HepG2 (cell line): Measurements from ENCODE around the gene ELP4. TPM values are rescaled to one million over a fixed set of nuclear protein-coding genes. Genes with fewer than 3 reads are reported as not detected.

ENCODE experiments used
- ATAC-seq: fragments of 200-7000 bp; cut with Tn5 transposase; 3 replicates; pipeline ENCODE4 v1.9.1; 2020; ENCODE audit warnings: mild to moderate bottlenecking, moderate library complexity
- BruUV-seq: library from RNA; stranded (reverse); fragments of 400-500 nt; replicated peaks from 2 replicates; lab custom pipeline; 2021; lab: Mats Ljungman, UMichigan
- CTCF ChIA-PET: fragments of 300-600 bp; formaldehyde crosslinking; extraction: SDS; loops from one replicate; lab custom pipeline; 2021; ENCODE audit warnings: low total read pairs, inconsistent platforms, low intra/inter-chr PET ratio; lab: Yijun Ruan, JAX
- POLR2A ChIA-PET: fragments of 350-600 bp; sonication (Branson Sonifier 250); formaldehyde crosslinking; loops from one replicate; lab custom pipeline; 2020; ENCODE audit warnings: antibody characterized with exemption, inconsistent platforms; lab: Yijun Ruan, JAX
- DNase-seq: peaks from one replicate; pipeline ENCODE4 v3.0.0-alpha.2; 2015; ENCODE audit warnings: low spot score
- FAIRE-seq: peaks from 3 replicates; lab custom pipeline; 2011; peaks lifted over from hg19 to GRCh38; lab: Jason Lieb, UNC
- H2AFZ ChIP-seq: one replicate; pipeline ENCODE4 v1.6.1; 2011; ENCODE audit warnings: low read length, inconsistent platforms
- H3K27ac ChIP-seq: fragments of 300-600 bp; 3 replicates; pipeline ENCODE4 v1.8.0; 2011; ENCODE audit warnings: mixed run types, mild to moderate bottlenecking, mixed read lengths, low read length, inconsistent platforms; ENCODE audit not compliant: insufficient read depth; ENCODE audit errors: extremely low read length
- H3K27me3 ChIP-seq, 2 experiments: fragments of 200-600 bp in 1 of 2; 2 replicates in 1 of 2; 3 replicates in 1 of 2; pipeline versions ENCODE4 v1.6.0 to v1.8.0; 2011; ENCODE audit warnings: low read length in 2 of 2, mild to moderate bottlenecking in 2 of 2, moderate library complexity in 2 of 2, inconsistent platforms in 1 of 2; ENCODE audit not compliant: insufficient read depth in 2 of 2, control insufficient read depth in 1 of 2
- H3K36me3 ChIP-seq, 2 experiments: fragments of 200-600 bp in 1 of 2; replicated peaks in 1 of 2; 2 replicates in 1 of 2; 3 replicates in 1 of 2; pipeline versions ENCODE4 v1.5.1 to v1.8.0; 2011; ENCODE audit warnings: low read length in 2 of 2, inconsistent platforms in 1 of 2; ENCODE audit not compliant: insufficient read depth in 2 of 2, control insufficient read depth in 1 of 2
- H3K4me1 ChIP-seq: 2 replicates; pipeline ENCODE4 v1.5.1; 2012; ENCODE audit warnings: low read length, inconsistent platforms; ENCODE audit not compliant: insufficient read depth
- H3K4me2 ChIP-seq: 2 replicates; pipeline ENCODE4 v1.6.0; 2011; ENCODE audit warnings: low read depth, low read length, inconsistent platforms
- H3K4me3 ChIP-seq, 3 experiments: fragments of 200-600 bp in 1 of 3; sonication (generic), shearing (Covaris generic) in 1 of 3; replicated peaks in 1 of 3; 2 replicates each; pipeline ENCODE4 v1.5.1; 2011 to 2016; ENCODE audit warnings: low read length in 3 of 3, inconsistent platforms in 2 of 3, low read depth in 2 of 3, mild to moderate bottlenecking in 2 of 3, control low read depth in 1 of 3, mixed read lengths in 1 of 3; ENCODE audit not compliant: insufficient read depth in 1 of 3
- H3K79me2 ChIP-seq: one replicate; pipeline ENCODE4 v1.6.1; 2011; ENCODE audit warnings: low read length, inconsistent platforms; ENCODE audit not compliant: insufficient read depth
- H3K9ac ChIP-seq: 2 replicates; pipeline ENCODE4 v1.6.0; 2011; ENCODE audit warnings: mild to moderate bottlenecking, low read depth, low read length, inconsistent platforms; ENCODE audit not compliant: insufficient read depth
- H3K9me3 ChIP-seq: 2 replicates; pipeline ENCODE4 v1.5.1; 2012; ENCODE audit warnings: mild to moderate bottlenecking, low read length
- H4K20me1 ChIP-seq: 2 replicates; pipeline ENCODE4 v1.6.0; 2011; ENCODE audit warnings: inconsistent platforms, mild to moderate bottlenecking, low read length, moderate library complexity; ENCODE audit not compliant: insufficient read depth
- ARID2 ChIP-seq: sonication (generic); formaldehyde crosslinking; IDR thresholded peaks from 2 replicates; pipeline ENCODE4 v1.8.1; 2022; ENCODE audit warnings: mild to moderate bottlenecking, missing genetic modification reagents, borderline replicate concordance
- ELF1 ChIP-seq: sonication (generic); formaldehyde crosslinking; IDR thresholded peaks from 2 replicates; pipeline ENCODE4 v1.4.0; 2020; ENCODE audit warnings: missing genetic modification reagents
- IKZF4 ChIP-seq: sonication (generic); formaldehyde crosslinking; IDR thresholded peaks from 2 replicates; pipeline ENCODE4 v1.5.1; 2020; ENCODE audit warnings: borderline replicate concordance, mild to moderate bottlenecking, low read depth, missing genetic modification reagents; ENCODE audit errors: not compliant biosample characterization
- MBNL3 ChIP-seq: fragments of 250-450 bp; sonication (Bioruptor Pico); conservative IDR thresholded peaks from 2 replicates; pipeline ENCODE4 v1.8.0; 2022; ENCODE audit warnings: mild to moderate bottlenecking, inconsistent platforms
- POLR2A ChIP-seq, 2 experiments: IDR thresholded peaks; 2 replicates each; pipeline ENCODE4 v1.6.1; 2011; ENCODE audit warnings: low read depth in 2 of 2, low read length in 2 of 2, mild to moderate bottlenecking in 1 of 2, moderate library complexity in 1 of 2; ENCODE audit not compliant: insufficient read depth in 1 of 2
- SIN3B ChIP-seq: fragments of 150-350 bp; IDR thresholded peaks from 2 replicates; pipeline ENCODE4 v1.6.1; 2014; ENCODE audit warnings: low read length
- SNRNP70 ChIP-seq: fragments of 200-400 bp; formaldehyde crosslinking; IDR thresholded peaks from 2 replicates; pipeline ENCODE4 v1.6.1; 2017; ENCODE audit warnings: mild to moderate bottlenecking, low read depth, low read length, moderate library complexity
- TEAD2 ChIP-seq: sonication (generic); formaldehyde crosslinking; IDR thresholded peaks from 2 replicates; pipeline ENCODE4 v1.9.0; 2021; ENCODE audit warnings: missing genetic modification reagents
- ZNF747 ChIP-seq: sonication (generic); formaldehyde crosslinking; IDR thresholded peaks from 2 replicates; pipeline ENCODE4 v1.8.1; 2023; ENCODE audit warnings: missing genetic modification reagents, mild to moderate bottlenecking, borderline replicate concordance
- ZNF75D ChIP-seq: sonication (generic); formaldehyde crosslinking; IDR thresholded peaks from 2 replicates; pipeline ENCODE4 v1.8.1; 2023; ENCODE audit warnings: missing genetic modification reagents, mild to moderate bottlenecking, borderline replicate concordance
- ZNF782 ChIP-seq: sonication (generic); formaldehyde crosslinking; IDR thresholded peaks from 2 replicates; pipeline ENCODE4 v1.4.0; 2020; ENCODE audit warnings: missing genetic modification reagents, mild to moderate bottlenecking, borderline replicate concordance
- WGBS: methylation state at CpG from one replicate; pipeline ENCODE4 v1.1.6; 2017; ENCODE audit warnings: low lambda C conversion rate; 5-methylcytosine and 5-hydroxymethylcytosine counted together
- in situ Hi-C: cut with HindIII; loops from 2 replicates; pipeline ENCODE4 v1.10.0; 2017; ENCODE audit warnings: low pct_unique_long_range_greater_than_20kb; ENCODE audit not compliant: extremely low pct_ligation_motif_present
- intact Hi-C: fragments of 100-400 bp; cut with micrococcal nuclease; formaldehyde crosslinking; loops from one replicate; pipeline ENCODE4 v1.10.0; 2022; ENCODE audit not compliant: unreplicated experiment
- polyA plus RNA-seq, 8 experiments: library from polyadenylated mRNA; depleted of rRNA in 3 of 8; stranded (reverse) in 7 of 8; unstranded in 1 of 8; fragments of >200 nt; fragmentation: Illumina TruSeq in 4 of 8; extraction: Trizol in 4 of 8; gene quantifications; 2 replicates each; pipeline versions ENCODE4 v1.2.1 to v1.2.3, GENCODE V29; 2011 to 2016; ENCODE audit warnings: low read depth in 4 of 8, missing spikeins in 1 of 8, mixed read lengths in 1 of 8; ENCODE audit not compliant: insufficient read depth in 1 of 8
- total RNA-seq, 5 experiments: library from RNA; depleted of rRNA; stranded (reverse); fragments of >200 nt; fragmentation: Illumina TruSeq; extraction: Trizol; gene quantifications; 2 replicates each; pipeline ENCODE4 v1.2.3, GENCODE V29; 2016; ENCODE audit warnings: low read depth in 1 of 5
- TF ChIP-seq, protein P1 (sequence below): sonication (generic); formaldehyde crosslinking; IDR thresholded peaks from 2 replicates; pipeline ENCODE4 v1.4.0; 2020; ENCODE audit warnings: missing genetic modification reagents, borderline replicate concordance

ELP4 gene
- total and polyA plus RNA-seq, 2 of the 13 experiments (the other 11 are each of a cell fraction or from before 2014, with no cell fraction given), result 12.8 to 19.1 TPM

DNA sequence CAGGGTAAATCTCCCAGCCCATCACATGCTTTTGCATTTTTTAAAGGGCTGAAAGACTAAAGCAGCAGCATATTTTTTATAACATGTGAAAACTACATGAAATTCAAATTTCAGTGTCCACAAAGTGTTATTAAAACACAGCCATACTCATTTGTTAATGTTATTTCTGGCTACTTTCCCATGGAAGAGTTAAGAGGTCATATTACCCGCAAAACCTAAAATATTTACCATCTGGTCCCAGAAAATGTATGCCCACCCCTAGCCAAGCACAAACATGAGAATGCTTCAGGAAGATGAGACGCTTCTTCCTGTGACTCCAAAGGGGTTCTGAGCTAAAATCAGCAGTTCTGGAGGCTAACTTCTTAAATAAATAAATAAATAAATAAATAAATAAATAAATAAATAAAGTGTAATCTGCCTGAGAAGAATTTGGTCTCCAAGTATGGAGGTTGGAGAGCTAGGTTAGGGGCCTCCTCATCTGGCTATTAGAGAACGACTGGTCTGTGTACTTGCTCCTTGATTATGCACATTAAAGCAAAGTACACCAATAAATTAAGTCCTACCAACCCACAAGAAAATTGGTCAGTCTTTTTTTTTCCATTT lies 9.9 kb upstream of the ELP4 start:
- H3K9ac ChIP-seq, result no peak overlapping the region
- H3K27me3 ChIP-seq, result no peaks in the 10 kb centered on the region; a peak in 1 of 5 replicates
- no peak overlapping the region for H3K27ac ChIP-seq
- H3K9me3 ChIP-seq, result no peaks in the 10 kb centered on the region
- in situ Hi-C loops (no loop called here), intact Hi-C loops (loop anchor here (10.0 kb wide), 1 partner anchor 315 kb away; the partner anchor contains the start of gene PAX6)
- ATAC-seq (no peak), FAIRE-seq (no peak), DNase-seq (no peak)
- no peak overlapping the region for H2AFZ ChIP-seq
- no peaks in the 10 kb centered on the region for H3K4me1 ChIP-seq
- no peak overlapping the region for H3K4me3 ChIP-seq
- no peak overlapping the region for H3K4me2 ChIP-seq
- ChIA-PET POLR2A (no interaction called here), CTCF (no interaction called here)
- WGBS, result 95% methylated on average over 3 of the region's 3 CpGs
- no TSS peak for BruUV-seq
- peaks cover 76% of the 10 kb centered on the region for H3K79me2 ChIP-seq
- no peak for TF ChIP-seq MBNL3
- no peak for TF ChIP-seq ELF1 (CRISPR knock-in tag)
- no peak for TF ChIP-seq ARID2
- H3K36me3 ChIP-seq, result peaks cover 2 to 4% of the 10 kb centered on the region in 2 experiments; a peak in 3 of 5 replicates
- 0 out of 2 replicates have a peak, but pooled peaks cover 2% of the 10 kb centered on the region for H4K20me1 ChIP-seq

DNA sequence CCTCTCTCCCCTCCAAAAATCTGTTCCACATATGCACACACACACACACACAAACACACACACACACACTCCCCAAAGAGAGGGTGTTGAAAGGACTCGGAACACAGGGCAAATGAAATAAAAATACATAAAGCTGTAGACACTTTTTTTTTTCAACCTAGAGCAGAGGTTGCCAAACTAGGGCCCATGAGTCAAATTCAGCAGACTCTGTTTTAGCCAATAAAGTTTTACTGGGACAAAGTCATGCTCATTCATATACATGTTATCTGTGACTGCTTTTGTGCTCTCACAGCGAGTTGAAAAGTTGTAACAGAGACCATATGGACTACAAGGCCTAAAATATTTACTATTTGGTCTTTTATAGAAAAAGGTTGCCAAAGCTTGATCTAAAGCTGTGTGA lies 9.0 kb upstream of the ELP4 start:
- Histone ChIP-seq H3K27ac (no peak overlapping the region), H3K4me3 (no peak overlapping the region), H3K27me3 (no peaks in the 10 kb centered on the region; a peak in 1 of 5 replicates), H2AFZ (no peak overlapping the region), H4K20me1 (0 out of 2 replicates have a peak, but pooled peaks cover 2% of the 10 kb centered on the region), H3K9me3 (no peaks in the 10 kb centered on the region), H3K36me3 (peaks cover 2 to 6% of the 10 kb centered on the region in 2 experiments; a peak in 2 of 5 replicates), H3K79me2 (peaks cover 80% of the 10 kb centered on the region), H3K4me1 (peaks cover 3% of the 10 kb centered on the region; the same call in 1 of the 2 replicates), H3K9ac (no peak overlapping the region), H3K4me2 (no peak overlapping the region)
- in situ Hi-C loops (no loop called here), intact Hi-C loops (loop anchor here (10.0 kb wide), 1 partner anchor 314 kb away; the partner anchor contains the start of gene PAX6)
- CTCF ChIA-PET, result no interaction called here
- DNase-seq (no peak), ATAC-seq (no peak), FAIRE-seq (no peak)
- POLR2A ChIA-PET, result no interaction called here
- TF ChIP-seq, protein P1, sequence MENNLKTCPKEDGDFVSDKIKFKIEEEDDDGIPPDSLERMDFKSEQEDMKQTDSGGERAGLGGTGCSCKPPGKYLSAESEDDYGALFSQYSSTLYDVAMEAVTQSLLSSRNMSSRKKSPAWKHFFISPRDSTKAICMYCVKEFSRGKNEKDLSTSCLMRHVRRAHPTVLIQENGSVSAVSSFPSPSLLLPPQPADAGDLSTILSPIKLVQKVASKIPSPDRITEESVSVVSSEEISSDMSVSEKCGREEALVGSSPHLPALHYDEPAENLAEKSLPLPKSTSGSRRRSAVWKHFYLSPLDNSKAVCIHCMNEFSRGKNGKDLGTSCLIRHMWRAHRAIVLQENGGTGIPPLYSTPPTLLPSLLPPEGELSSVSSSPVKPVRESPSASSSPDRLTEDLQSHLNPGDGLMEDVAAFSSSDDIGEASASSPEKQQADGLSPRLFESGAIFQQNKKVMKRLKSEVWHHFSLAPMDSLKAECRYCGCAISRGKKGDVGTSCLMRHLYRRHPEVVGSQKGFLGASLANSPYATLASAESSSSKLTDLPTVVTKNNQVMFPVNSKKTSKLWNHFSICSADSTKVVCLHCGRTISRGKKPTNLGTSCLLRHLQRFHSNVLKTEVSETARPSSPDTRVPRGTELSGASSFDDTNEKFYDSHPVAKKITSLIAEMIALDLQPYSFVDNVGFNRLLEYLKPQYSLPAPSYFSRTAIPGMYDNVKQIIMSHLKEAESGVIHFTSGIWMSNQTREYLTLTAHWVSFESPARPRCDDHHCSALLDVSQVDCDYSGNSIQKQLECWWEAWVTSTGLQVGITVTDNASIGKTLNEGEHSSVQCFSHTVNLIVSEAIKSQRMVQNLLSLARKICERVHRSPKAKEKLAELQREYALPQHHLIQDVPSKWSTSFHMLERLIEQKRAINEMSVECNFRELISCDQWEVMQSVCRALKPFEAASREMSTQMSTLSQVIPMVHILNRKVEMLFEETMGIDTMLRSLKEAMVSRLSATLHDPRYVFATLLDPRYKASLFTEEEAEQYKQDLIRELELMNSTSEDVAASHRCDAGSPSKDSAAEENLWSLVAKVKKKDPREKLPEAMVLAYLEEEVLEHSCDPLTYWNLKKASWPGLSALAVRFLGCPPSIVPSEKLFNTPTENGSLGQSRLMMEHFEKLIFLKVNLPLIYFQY (CRISPR knock-in tag), result no peak
- TF ChIP-seq SNRNP70 (no peak), ZNF747 (CRISPR knock-in tag) (no peak), ZNF782 (CRISPR knock-in tag) (no peak), TEAD2 (CRISPR knock-in tag) (no peak), ZNF75D (CRISPR knock-in tag) (no peak), POLR2A (IDR thresholded peaks at IDR 0.05; ENCODE audit: insufficient read depth in 1 of 2, low read depth in 2 of 2, low read length in 2 of 2) (no peak), IKZF4 (CRISPR knock-in tag) (no peak), SIN3B (no peak)
- no TSS peak for BruUV-seq
- WGBS, result 93% methylated on average over 2 of the region's 2 CpGs
